Activated naive CD4-positive, alpha-beta T cell treated with anti-CD3 and anti-CD28 coated beads for 36 hours (primary cell): Measurements from ENCODE around the gene NR3C1. TPM values are rescaled to one million over a fixed set of nuclear protein-coding genes. Genes with fewer than 3 reads are reported as not detected.

Experiments used
- CTCF ChIA-PET: fragments of 350-600 bp; sonication (Branson Sonifier 250); formaldehyde crosslinking; loops from one replicate; lab custom pipeline; 2021; ENCODE audit warnings: antibody characterized with exemption; lab: Charles Lee
- DNase-seq: peaks from one replicate; pipeline ENCODE4 v3.0.0-alpha.2; 2020
- H3K27ac Mint-ChIP-seq: one replicate; pipeline ENCODE4 v1.8.0; 2021; ENCODE audit warnings: mild to moderate bottlenecking, mixed read lengths
- H3K27me3 Mint-ChIP-seq: one replicate; pipeline ENCODE4 v1.8.0; 2021; ENCODE audit warnings: low read depth, mixed read lengths
- H3K36me3 Mint-ChIP-seq: one replicate; pipeline ENCODE4 v1.8.0; 2021; ENCODE audit warnings: low read depth, mixed read lengths
- H3K4me1 Mint-ChIP-seq: one replicate; pipeline ENCODE4 v1.8.0; 2021; ENCODE audit warnings: low read depth, mixed read lengths
- H3K4me3 Mint-ChIP-seq: one replicate; pipeline ENCODE4 v1.8.0; 2021; ENCODE audit warnings: mild to moderate bottlenecking, moderate library complexity, mixed read lengths
- H3K9me3 Mint-ChIP-seq: one replicate; pipeline ENCODE4 v1.8.0; 2021; ENCODE audit warnings: mixed read lengths
- intact Hi-C: fragments of 100-400 bp; cut with micrococcal nuclease; formaldehyde crosslinking; loops from one replicate; pipeline ENCODE4 v1.15.1; 2023
- total RNA-seq, 2 experiments: library from RNA; stranded (reverse); gene quantifications; one replicate each; pipeline ENCODE4 v1.2.3, GENCODE V29; 2021

NR3C1 gene
- total RNA-seq, 2 experiments from 2014 or later, result 41.8 to 42.9 TPM

- Mint-ChIP-seq H3K9me3 (no peaks in the 10 kb centered on the region), H3K36me3 (peaks cover 18% of the 10 kb centered on the region), H3K27me3 (no peaks in the 10 kb centered on the region), H3K4me3 (no peak overlapping the region), H3K4me1 (peaks cover 64% of the 10 kb centered on the region), H3K27ac (no peak overlapping the region)
- no peak for DNase-seq
- intact Hi-C loops, result loop anchor here (1.0 kb wide), 1 partner anchor 44 kb away; no protein-coding TSS in a partner anchor
- CTCF ChIA-PET, result no interaction called here
Measured at GRCh38 chr5:143395638-143396352, 7.7 kb downstream of the NR3C1 start.

- Mint-ChIP-seq H3K4me1 (peaks cover 63% of the 10 kb centered on the region), H3K27me3 (no peaks in the 10 kb centered on the region), H3K36me3 (peaks cover 4% of the 10 kb centered on the region), H3K27ac (no peak overlapping the region), H3K9me3 (no peaks in the 10 kb centered on the region), H3K4me3 (no peak overlapping the region)
- DNase-seq, result no peak
- intact Hi-C loops, result no loop called here
- CTCF ChIA-PET, result no interaction called here
Measured at GRCh38 chr5:143393524-143393923, 10.0 kb downstream of the NR3C1 start.

- Mint-ChIP-seq H3K9me3 (peaks cover 8% of the 10 kb centered on the region), H3K27me3 (no peaks in the 10 kb centered on the region), H3K36me3 (peaks cover 14% of the 10 kb centered on the region), H3K27ac (no peak overlapping the region), H3K4me3 (no peak overlapping the region), H3K4me1 (peaks cover 70% of the 10 kb centered on the region)
- intact Hi-C loops, result no loop called here
- CTCF ChIA-PET, result interaction anchor here (0.6 to 1.1 kb wide), 4 partner anchors 10 to 485 kb away, joined by 3 to 5 read pairs (median 4); no protein-coding TSS in a partner anchor
- no peak for DNase-seq
Measured at GRCh38 chr5:143390941-143391340, 12.5 kb downstream of the NR3C1 start.

GRCh38 chr5:143390258-143390657, 13.2 kb downstream of the NR3C1 start:
- Mint-ChIP-seq H3K36me3 (peaks cover 21% of the 10 kb centered on the region), H3K9me3 (peaks cover 15% of the 10 kb centered on the region), H3K27me3 (no peaks in the 10 kb centered on the region), H3K27ac (no peak overlapping the region), H3K4me1 (peaks cover 66% of the 10 kb centered on the region), H3K4me3 (no peak overlapping the region)
- intact Hi-C loops, result no loop called here
- no peak for DNase-seq
- CTCF ChIA-PET, result interaction anchor here (0.6 to 1.1 kb wide), 3 partner anchors 11 to 366 kb away, joined by 3 to 5 read pairs (median 4); no protein-coding TSS in a partner anchor

- intact Hi-C loops, result no loop called here
- peak; percentile 11 for DNase-seq
- Mint-ChIP-seq H3K4me3 (no peak overlapping the region), H3K4me1 (peaks cover 70% of the 10 kb centered on the region), H3K27me3 (no peaks in the 10 kb centered on the region), H3K27ac (no peak overlapping the region), H3K36me3 (peaks cover 38% of the 10 kb centered on the region), H3K9me3 (peaks cover 27% of the 10 kb centered on the region)
- CTCF ChIA-PET, result no interaction called here
Measured at GRCh38 chr5:143386725-143387124, 16.8 kb downstream of the NR3C1 start.

GRCh38 chr5:143384865-143385657, 18.4 kb downstream of the NR3C1 start:
- no peak for DNase-seq
- CTCF ChIA-PET, result no interaction called here
- Mint-ChIP-seq H3K9me3 (peaks cover 27% of the 10 kb centered on the region), H3K36me3 (peaks cover 40% of the 10 kb centered on the region), H3K4me1 (peaks cover 78% of the 10 kb centered on the region), H3K4me3 (no peak overlapping the region), H3K27ac (no peak overlapping the region), H3K27me3 (no peaks in the 10 kb centered on the region)
- intact Hi-C loops, result no loop called here

GRCh38 chr5:143383988-143384387, 19.5 kb downstream of the NR3C1 start:
- Mint-ChIP-seq H3K27me3 (no peaks in the 10 kb centered on the region), H3K36me3 (peaks cover 38% of the 10 kb centered on the region), H3K9me3 (peaks cover 27% of the 10 kb centered on the region), H3K4me3 (no peak overlapping the region), H3K4me1 (peaks cover 79% of the 10 kb centered on the region), H3K27ac (no peak overlapping the region)
- intact Hi-C loops, result no loop called here
- DNase-seq, result no peak
- CTCF ChIA-PET, result no interaction called here

- intact Hi-C loops, result no loop called here
- Mint-ChIP-seq H3K4me3 (no peak overlapping the region), H3K4me1 (peaks cover 81% of the 10 kb centered on the region), H3K36me3 (peaks cover 16% of the 10 kb centered on the region), H3K27ac (no peak overlapping the region), H3K9me3 (peaks cover 5% of the 10 kb centered on the region), H3K27me3 (no peaks in the 10 kb centered on the region)
- CTCF ChIA-PET, result no interaction called here
- DNase-seq, result no peak
Measured at GRCh38 chr5:143379606-143380005, 23.9 kb downstream of the NR3C1 start.

- peaks cover 72% of the 10 kb centered on the region for H3K4me1 Mint-ChIP-seq
- no peak overlapping the region for H3K4me3 Mint-ChIP-seq
- no peak overlapping the region for H3K27ac Mint-ChIP-seq
- no peaks in the 10 kb centered on the region for H3K9me3 Mint-ChIP-seq
- no peaks in the 10 kb centered on the region for H3K27me3 Mint-ChIP-seq
- intact Hi-C loops, result no loop called here
- CTCF ChIA-PET, result no interaction called here
- peaks cover 9% of the 10 kb centered on the region for H3K36me3 Mint-ChIP-seq
- no peak for DNase-seq
Measured at GRCh38 chr5:143376911-143377813, 26.3 kb downstream of the NR3C1 start.

GRCh38 chr5:143376195-143376779, 27.2 kb downstream of the NR3C1 start:
- DNase-seq, result no peak
- intact Hi-C loops, result no loop called here
- no peak overlapping the region for H3K27ac Mint-ChIP-seq
- peaks cover 71% of the 10 kb centered on the region for H3K4me1 Mint-ChIP-seq
- H3K27me3 Mint-ChIP-seq, result no peaks in the 10 kb centered on the region
- CTCF ChIA-PET, result no interaction called here
- H3K36me3 Mint-ChIP-seq, result peaks cover 8% of the 10 kb centered on the region
- no peak overlapping the region for H3K4me3 Mint-ChIP-seq
- no peaks in the 10 kb centered on the region for H3K9me3 Mint-ChIP-seq

- DNase-seq, result peak; percentile 33
Measured at GRCh38 chr5:143374496-143375217, 28.8 kb downstream of the NR3C1 start.

More at GRCh38 chr5:143374496-143375217, 28.8 kb downstream of the NR3C1 start:
- intact Hi-C loops, result loop anchor here (2.0 kb wide), 1 partner anchor 20 kb away; no protein-coding TSS in a partner anchor
- H3K4me1 Mint-ChIP-seq, result peaks cover 65% of the 10 kb centered on the region
- H3K27ac Mint-ChIP-seq, result no peak overlapping the region
- no peaks in the 10 kb centered on the region for H3K27me3 Mint-ChIP-seq
- CTCF ChIA-PET, result interaction anchor here (0.7 to 1.7 kb wide), 3 partner anchors 13 to 280 kb away, joined by 3 to 4 read pairs (median 3); no protein-coding TSS in a partner anchor
- peaks cover 12% of the 10 kb centered on the region for H3K36me3 Mint-ChIP-seq
- no peaks in the 10 kb centered on the region for H3K9me3 Mint-ChIP-seq
- H3K4me3 Mint-ChIP-seq, result no peak overlapping the region
